ENCODE data around the gene DCAF17.
A peak's percentile ranks its signal among the peaks of the same experiment; 100 is the strongest.

Gene DCAF17

GRCh38 chr2:171434013-171434989, at the start of gene DCAF17:
DCAF17 (plus strand) TSS chr2:171434226; CDS start chr2:171434578, 352 bp downstream.
- DNase-seq, result peak; percentile 98

GRCh38 chr2:171386627-171387026, 47.4 kb upstream of the DCAF17 start:
- DNase-seq, result no peak

DNA sequence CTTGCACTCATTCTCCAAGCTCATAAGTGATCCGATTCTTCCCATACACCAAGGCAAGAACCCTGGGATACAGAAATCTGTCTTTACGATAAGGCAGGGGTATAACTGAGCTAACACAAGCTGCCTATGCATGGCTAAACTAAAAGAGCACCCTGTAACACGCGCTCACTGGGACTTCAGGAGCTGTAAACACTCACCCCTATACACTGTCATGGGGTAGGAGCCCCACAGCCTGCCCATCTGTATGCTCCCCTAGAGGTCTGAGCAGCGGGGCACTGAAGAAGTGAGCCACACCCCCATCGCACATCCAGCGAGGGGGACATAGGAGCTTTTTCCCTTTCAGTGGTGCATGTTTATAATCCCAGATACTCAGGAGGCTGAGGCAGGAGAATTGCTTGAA, 47.0 kb upstream of the DCAF17 start:
- DNase-seq, result no peak

DNA sequence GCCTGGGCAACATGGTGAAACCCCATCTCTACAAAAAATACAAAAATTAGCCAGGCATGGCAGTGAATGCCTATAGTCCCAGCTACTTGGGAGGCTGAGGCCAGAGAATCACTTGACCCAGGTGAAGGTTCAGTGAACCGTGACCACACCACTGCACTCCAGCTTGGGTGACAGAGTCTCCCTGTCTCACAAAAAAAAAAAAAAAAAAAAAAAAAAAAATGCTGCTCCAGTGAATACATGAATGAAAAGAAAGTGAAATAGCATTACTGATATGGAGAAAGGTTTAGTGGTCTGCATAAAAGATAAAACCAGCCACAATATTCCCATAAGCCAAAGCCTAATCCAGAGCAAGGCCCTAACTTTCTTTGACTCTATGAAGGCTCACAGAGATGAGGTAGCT, 44.7 kb upstream of the DCAF17 start:
- no peak for DNase-seq

GRCh38 chr2:171389780-171390179, 44.2 kb upstream of the DCAF17 start:
- DNase-seq, result no peak

DNA sequence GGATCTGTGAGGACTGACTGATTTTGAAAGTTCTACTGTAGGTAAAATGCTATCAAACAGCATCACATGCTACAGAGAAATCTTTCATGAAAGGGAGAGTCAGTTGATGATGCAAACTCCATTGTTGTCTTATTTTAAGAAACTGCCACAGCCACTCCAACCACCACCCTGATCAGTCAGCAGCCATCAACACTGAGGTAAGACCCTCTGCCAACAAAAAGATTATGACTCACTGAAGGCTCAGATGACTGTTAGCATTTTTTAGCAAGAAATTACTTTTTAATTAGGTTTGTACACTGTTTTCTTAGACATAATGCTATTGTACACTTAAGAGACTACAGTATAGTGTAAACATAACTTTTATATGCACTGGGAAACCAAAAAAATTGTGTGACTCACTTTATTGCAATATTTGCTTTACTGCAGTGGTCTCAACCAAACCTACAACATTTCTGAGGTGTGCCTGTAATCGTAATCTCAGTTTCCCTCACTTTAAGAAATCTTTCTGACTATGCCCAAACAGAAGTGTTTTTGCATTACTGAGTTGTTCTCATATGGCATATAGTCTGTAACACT, 43.0 kb upstream of the DCAF17 start:
- DNase-seq, result peak; percentile 82

DNA sequence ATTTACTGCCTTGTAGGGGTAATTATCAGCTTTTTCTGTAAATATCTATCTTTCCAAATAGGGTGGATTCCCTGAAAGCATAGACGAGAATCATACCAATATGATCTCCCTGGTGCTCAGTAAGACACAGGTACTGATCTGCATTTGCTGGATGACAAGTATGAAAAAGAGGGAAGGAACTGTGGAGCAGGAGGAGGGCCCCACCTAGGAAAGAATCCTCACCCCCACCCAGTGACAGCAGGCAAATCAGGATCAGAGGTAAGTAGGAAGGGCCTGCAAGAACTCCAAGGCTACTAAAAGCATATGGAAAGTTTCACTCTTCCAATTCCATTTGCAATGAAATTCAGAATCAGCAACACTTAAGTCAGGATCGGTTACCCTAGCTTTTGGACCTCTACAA, 42.5 kb upstream of the DCAF17 start:
- no peak for DNase-seq

GRCh38 chr2:171393487-171393886, 40.5 kb upstream of the DCAF17 start:
- DNase-seq, result no peak

DNA sequence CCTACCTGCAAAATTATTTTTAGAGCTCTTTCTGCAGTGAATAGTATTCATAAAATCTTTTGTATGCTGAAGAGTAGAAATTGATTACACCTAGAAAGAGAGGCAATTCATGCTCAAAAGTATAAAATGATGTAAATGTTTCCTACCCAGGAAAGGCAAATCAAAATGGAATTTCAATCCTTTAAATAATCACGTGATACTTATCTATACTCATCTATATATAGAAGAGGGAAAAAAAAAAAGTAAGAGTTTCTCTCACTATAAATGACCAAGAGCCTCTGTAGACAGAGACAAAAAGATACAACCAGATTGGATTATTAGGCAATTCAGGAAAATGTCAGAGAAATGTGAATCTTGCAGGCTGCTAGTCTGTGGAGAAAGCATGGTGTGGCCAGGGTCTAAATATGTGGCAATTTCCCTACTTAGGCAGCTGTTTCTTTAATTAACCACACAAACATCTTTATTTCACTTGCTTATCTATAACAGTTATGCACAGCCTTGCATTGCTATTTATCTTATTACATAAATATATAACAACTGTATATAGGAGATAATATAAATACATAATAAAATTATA, 39.8 kb upstream of the DCAF17 start:
- DNase-seq, result no peak

DNA sequence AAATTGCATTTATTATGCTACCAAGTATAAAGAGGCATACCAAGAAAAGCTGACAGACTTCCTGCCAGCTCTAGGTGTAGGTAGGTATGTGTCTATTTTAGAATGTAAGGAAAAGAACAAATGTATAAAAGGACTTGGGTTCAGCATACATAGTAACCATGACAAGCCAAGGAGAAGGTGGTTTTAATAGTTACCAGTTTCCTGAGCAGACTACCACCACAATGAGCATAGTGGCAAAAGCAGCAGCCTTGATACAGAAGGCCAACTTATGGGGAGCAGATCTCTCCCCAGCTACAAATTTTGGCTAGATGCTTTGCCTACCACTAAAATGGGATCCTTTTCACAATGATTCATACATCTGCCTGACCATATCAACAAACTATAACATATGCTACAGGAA, 34.7 kb upstream of the DCAF17 start:
- no peak for DNase-seq

DNA sequence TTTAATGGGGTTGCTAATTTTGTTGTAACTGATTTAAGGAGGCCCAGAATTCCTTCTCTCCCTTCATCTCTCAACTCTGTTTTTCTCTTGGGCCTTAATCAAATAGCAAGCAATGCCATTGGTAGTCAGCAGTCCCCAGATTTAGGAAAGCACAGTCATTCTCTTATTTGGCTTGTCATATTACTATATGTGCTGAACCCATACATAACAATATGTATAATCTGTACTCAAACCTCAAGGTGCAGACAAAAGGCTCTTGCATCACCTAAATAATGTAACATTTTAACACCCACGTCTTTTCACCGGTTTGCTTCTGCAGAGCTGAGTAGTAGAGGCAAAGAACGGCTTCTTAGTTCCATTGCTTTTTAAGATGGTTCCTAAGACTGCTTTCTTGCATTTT, 33.6 kb upstream of the DCAF17 start:
- no peak for DNase-seq

DNA sequence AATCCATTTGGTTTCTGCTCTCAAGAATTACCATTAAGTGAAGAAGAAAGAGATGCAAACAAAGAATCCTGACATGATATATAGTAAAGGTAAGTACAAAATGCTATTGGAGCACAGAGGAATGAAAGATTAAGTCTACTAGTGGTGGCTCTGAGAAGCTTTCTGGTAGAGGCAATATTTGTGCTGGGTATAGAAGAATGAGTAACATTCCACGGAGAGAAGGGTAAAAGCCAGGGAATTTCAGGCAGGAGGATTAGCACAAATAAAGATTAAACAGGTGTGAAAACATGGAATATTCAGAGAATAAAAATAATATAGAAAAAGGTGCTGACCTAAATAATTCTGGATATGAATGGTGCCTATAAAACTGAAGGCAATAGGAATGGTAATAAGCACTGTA, 32.1 kb upstream of the DCAF17 start:
- DNase-seq, result no peak

DNA sequence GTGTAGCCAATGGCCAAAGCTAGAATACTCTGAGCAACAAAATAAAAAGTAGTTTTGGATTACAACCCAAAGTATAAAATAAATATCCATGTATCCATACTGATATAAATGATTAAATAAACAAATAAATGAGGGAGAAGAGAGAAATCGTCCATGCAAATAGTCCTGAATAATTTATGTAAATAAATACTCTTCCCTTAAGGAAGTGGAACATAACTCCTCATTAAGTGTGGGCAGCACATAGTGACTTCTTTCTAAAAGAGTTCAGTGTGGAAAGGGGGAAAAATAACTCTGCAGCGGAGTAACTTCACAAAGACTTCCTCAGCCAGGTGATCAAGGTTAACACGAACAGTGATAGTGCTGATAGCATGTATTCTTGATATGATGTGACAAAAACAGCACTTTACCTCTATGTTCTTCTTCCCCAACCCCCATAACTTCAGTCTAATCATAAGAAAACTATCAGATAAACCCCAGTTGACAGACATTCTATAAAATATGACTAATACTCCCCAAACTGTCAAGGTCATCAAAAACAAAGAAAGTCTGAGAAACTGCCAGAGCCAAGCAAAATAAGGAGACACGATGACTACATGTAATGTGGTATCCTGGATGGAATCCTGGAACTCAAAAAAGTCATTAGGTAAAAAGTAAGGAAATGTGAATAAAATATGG, 31.0 kb upstream of the DCAF17 start:
- DNase-seq, result peak; percentile 47

GRCh38 chr2:171404261-171404660, 29.8 kb upstream of the DCAF17 start:
- DNase-seq, result no peak

DNA sequence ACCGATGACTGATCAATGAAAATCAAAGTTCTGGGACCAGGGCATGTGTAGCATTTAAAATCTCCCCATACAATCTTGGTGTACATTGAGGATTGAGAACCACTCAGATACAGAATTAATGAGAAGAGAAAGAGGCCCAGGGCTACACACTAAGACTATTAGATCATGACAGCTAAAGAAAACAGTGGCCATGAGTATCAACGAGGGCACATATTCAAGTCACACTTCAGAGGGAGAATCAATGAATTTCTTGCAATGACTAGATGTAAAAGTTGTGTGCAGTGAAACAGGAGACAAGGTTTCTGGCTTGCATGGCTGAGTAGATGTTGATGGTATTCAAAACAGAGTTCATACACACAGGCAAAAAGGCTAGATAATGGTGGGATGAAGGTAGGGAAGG, 29.3 kb upstream of the DCAF17 start:
- DNase-seq, result no peak

- DNase-seq, result no peak
These were observed 28.5 kb upstream of the DCAF17 start for GRCh38 chr2:171405546-171405945.

DNA sequence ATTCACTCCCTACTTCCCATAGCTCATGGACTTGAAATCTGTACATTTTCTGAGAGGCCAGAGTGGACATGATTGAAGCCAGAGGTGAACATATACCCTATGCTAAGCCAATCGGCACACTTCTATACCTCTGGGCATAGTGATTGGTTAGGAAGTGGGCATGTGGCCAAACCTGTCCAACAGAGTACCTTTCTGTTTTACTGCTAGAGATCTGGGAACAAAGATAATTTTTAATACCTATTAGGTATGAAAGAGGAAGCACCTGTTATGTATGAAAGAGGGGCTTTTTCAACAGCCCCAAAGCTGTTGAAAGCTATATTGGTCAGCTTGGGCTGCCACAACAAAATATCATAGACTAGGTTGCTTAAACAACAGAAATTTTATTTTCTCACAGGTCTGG, 28.0 kb upstream of the DCAF17 start:
- no peak for DNase-seq

DNA sequence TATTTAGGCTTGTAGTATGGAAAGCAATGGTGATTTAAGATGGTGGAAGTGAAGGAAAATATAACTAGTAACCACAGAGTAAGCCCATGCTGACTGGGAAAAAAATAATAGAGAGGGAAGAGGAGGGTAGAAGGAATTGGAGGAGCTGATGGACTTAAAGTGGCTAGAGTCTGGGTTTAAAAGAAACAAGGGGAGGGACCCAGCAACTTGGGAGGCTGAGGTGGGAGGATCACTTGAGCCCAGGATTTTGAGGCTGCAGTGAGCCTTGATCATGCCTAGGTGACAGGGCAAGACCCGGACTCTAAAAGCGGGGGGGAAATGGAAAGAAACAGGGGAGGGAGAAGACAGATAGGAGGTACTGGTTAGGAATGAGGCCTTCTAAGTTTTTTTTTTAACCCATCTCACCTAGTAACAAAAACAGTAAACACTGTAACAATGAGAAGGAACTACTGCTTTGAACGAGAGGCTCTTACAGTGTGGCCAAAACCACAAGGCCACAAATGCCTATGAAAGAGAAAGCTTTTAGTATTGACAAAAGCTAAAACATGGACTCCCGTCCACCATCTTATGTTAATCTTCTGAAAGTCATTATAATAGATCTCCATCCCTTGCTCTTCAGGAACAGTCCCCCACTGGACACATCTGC, 26.9 kb upstream of the DCAF17 start:
- DNase-seq, result peak; percentile 24

- no peak for DNase-seq
These were observed 26.4 kb upstream of the DCAF17 start for GRCh38 chr2:171407676-171408044.

GRCh38 chr2:171409436-171409971, 24.5 kb upstream of the DCAF17 start:
- no peak for DNase-seq

DNA sequence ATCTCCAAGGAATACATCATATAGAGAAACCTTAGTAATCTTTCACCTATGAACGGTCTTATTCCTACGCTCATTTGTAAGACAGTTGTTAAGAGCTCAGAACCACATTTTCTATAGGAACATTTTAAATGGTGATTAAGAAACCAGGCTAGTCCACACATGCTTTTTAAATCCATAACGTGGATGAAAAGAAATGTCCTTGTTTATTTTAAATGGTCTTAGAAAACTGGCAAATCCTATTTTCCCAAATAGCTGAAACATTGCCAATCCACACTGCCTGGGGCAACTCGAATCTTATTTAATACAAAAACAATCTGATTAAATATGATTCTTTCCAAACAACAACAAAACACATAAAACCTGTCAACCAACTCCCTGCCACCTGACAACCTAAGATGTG, 23.9 kb upstream of the DCAF17 start:
- DNase-seq, result no peak

DNA sequence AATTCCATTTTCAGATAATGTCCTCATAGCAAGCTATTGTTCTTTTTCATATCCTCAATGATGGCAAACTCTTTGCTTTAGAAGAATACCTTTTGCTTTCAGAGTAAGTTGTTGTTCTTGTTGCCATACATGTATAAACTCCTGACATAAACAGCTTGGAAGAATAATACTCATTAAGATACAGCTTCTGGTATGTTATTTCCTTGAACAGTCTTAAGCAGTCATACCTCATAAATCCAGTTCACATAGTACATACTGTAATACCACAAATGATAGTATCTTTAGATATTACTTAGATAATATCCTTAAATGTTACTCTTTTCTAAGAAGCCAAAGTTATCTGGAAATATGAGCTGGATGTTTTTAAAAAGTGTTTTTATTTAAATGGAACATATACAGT, 23.4 kb upstream of the DCAF17 start:
- no peak for DNase-seq

DNA sequence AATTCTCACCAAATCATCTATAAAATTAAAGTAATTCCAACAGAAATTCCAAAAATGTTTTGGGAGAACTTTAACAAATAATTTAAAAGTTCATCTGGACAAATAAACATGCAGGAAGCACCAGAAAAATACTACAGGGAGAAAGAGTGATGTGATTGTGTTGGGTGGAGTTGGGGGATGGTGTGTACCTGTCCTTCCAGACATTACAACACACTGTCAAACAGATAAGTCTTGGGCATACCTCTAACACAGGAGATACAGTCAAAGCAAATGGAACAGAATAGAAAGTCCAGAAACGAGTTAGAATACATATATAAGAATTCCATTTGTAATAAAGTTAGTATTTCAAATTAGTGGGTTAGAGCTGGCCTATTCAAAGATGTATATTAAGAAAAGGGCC, 22.8 kb upstream of the DCAF17 start:
- DNase-seq, result no peak

All from activated CD4-positive, alpha-beta T cell treated with anti-CD3 and anti-CD28 coated beads, Interleukin-2, Interleukin-6, amounts not matched to agents 100 ng/mL and 50 ng/mL, durations not matched to agents 16 hours and 8 hours (primary cell).